HG03159 (cell line): ENCODE measurements around the gene ORC2.

ENCODE experiments used
- ATAC-seq: cut with Tn5 transposase; IDR thresholded peaks from one replicate; pipeline ENCODE4 v1.9.1; 2021; ENCODE audit warnings: mild to moderate bottlenecking, moderate library complexity; ENCODE audit not compliant: unreplicated experiment

Gene ORC2

GRCh38 chr2:200862532-200863000, 100.9 kb downstream of the ORC2 start:
- ATAC-seq = no peak

DNA sequence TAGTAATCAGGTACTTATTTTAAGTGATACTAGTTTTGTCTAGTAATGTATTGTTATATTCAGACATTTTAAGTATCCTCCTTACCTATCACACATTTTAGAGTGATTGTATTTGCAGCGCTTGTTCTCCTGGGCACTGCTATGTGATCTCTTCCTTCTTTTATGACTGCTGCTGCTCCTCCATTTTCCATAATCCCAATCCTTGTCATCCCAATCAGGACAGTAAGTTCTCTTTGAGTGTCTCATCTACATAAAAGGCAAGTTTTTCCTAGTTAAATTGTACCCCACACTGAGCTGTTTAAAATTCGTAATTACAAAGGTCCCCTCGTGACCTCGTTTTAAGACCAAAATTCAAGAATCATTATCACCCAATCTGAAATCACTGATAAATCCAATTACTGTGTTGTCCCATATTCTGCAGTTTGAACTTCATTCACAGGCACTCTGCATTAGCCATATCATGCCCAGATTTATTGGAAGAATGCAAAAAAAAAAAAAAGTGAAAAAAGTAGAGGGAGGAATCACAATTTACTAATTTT, 101.8 kb downstream of the ORC2 start:
- no peak for ATAC-seq

- no peak for ATAC-seq
Measured at GRCh38 chr2:200860092-200860795, 103.2 kb downstream of the ORC2 start.
